Ammon's horn (tissue), 1 donor: Measurements from ENCODE around the gene ZNF112.
"Not testable (repeated sequence)": the region's sequence is repeated elsewhere in the genome, so short reads cannot be mapped to it uniquely, and the experiment has no call there.

Experiments used
- DNase-seq: peaks from one replicate; pipeline ENCODE4 v3.0.0-alpha.2; 2016; ENCODE audit warnings: low spot score

Gene ZNF112

GRCh38 chr19:44356383-44357111 is at the start of gene ZNF112:
ZNF112 (minus strand) TSS chr19:44356680; CDS start chr19:44340539, 16,141 bp downstream.
- DNase-seq = peak; percentile 98

- peak; percentile 91 for DNase-seq
Measured at GRCh38 chr19:44401139-44402115, 44.9 kb upstream of the ZNF112 start, which contains the start of gene ZNF285. ZNF285 (minus strand) TSS chr19:44401608; CDS start chr19:44397213, 4,395 bp downstream.

- DNase-seq = not testable (repeated sequence)
Measured at GRCh38 chr19:44389268-44389667, 32.8 kb upstream of the ZNF112 start.

- DNase-seq = no peak
Measured at GRCh38 chr19:44374789-44375188, 18.3 kb upstream of the ZNF112 start.

- DNase-seq = no peak
Measured at GRCh38 chr19:44371815-44372480, 15.5 kb upstream of the ZNF112 start.

GRCh38 chr19:44367024-44367423 is 10.5 kb upstream of the ZNF112 start:
- no peak for DNase-seq

GRCh38 chr19:44346556-44346955 is 9.9 kb downstream of the ZNF112 start:
- DNase-seq = peak; percentile 50

GRCh38 chr19:44345959-44346358 is 10.5 kb downstream of the ZNF112 start:
- DNase-seq = peak; percentile 72

GRCh38 chr19:44344255-44344654 is 12.2 kb downstream of the ZNF112 start:
- no peak for DNase-seq

GRCh38 chr19:44341794-44342193 is 14.7 kb downstream of the ZNF112 start:
- DNase-seq = no peak

GRCh38 chr19:44334639-44335038 is 21.8 kb downstream of the ZNF112 start:
- not testable (repeated sequence) for DNase-seq

GRCh38 chr19:44332145-44332544 is 24.3 kb downstream of the ZNF112 start:
- DNase-seq = no peak

GRCh38 chr19:44315883-44316282 is 40.6 kb downstream of the ZNF112 start:
- no peak for DNase-seq

GRCh38 chr19:44313231-44313630 is 43.2 kb downstream of the ZNF112 start:
- no peak for DNase-seq

GRCh38 chr19:44308011-44308410 is 48.5 kb downstream of the ZNF112 start:
- DNase-seq = no peak

GRCh38 chr19:44306283-44306682 is 50.2 kb downstream of the ZNF112 start:
- no peak for DNase-seq

GRCh38 chr19:44305457-44305856 is 51.0 kb downstream of the ZNF112 start:
- no peak for DNase-seq

GRCh38 chr19:44304659-44305193 is 51.8 kb downstream of the ZNF112 start, which contains the start of gene ZNF235:
ZNF235 (minus strand) TSS chr19:44305025; CDS start chr19:44303404, 1,621 bp downstream.
- DNase-seq = peak; percentile 97

GRCh38 chr19:44303976-44304568 is 52.4 kb downstream of the ZNF112 start:
- no peak for DNase-seq

- DNase-seq = no peak
Measured at GRCh38 chr19:44303320-44303719, 53.2 kb downstream of the ZNF112 start.

GRCh38 chr19:44284968-44285367 is 71.5 kb downstream of the ZNF112 start:
- no peak for DNase-seq
